CD4-positive, alpha-beta T cell (primary cell): ENCODE data around the gene NUFIP1. TPM values are rescaled to one million over a fixed set of nuclear protein-coding genes. Genes with fewer than 3 reads are reported as not detected.

Source experiments
- ATAC-seq: fragments of 200-7000 bp; cut with Tn5 transposase; one replicate; pipeline ENCODE4 v1.10.0; 2022; ENCODE audit warnings: mild to moderate bottlenecking; ENCODE audit not compliant: poor library complexity
- CTCF ChIA-PET: fragments of 350-600 bp; sonication (Branson Sonifier 250); formaldehyde crosslinking; loops from one replicate; lab custom pipeline; 2021; ENCODE audit warnings: antibody characterized with exemption, inconsistent platforms; lab: Charles Lee
- POLR2A ChIA-PET: fragments of 350-600 bp; sonication (Branson Sonifier 250); formaldehyde crosslinking; loops from one replicate; lab custom pipeline; 2021; ENCODE audit warnings: antibody characterized with exemption, inconsistent platforms; lab: Charles Lee
- DNase-seq, 14 experiments: peaks; one replicate each; pipeline ENCODE4 v3.0.0-alpha.2; 2013 to 2020; ENCODE audit warnings: mixed read lengths in 2 of 14
- H3K27ac ChIP-seq, 2 donors: one replicate each; pipeline versions ENCODE4 v1.5.1 to v1.7.0; 2013; ENCODE audit warnings: low read length in 2 of 2, low read depth in 1 of 2, mild to moderate bottlenecking in 1 of 2
- H3K27me3 ChIP-seq, 2 experiments: 1 replicate in 1 of 2; 2 replicates in 1 of 2; pipeline versions ENCODE4 v1.6.1 to v1.7.0; 2013; ENCODE audit warnings: low read length in 2 of 2, control low read depth in 1 of 2, mild to moderate bottlenecking in 1 of 2, moderate library complexity in 1 of 2; ENCODE audit not compliant: insufficient read depth in 2 of 2, control insufficient read depth in 1 of 2
- H3K36me3 ChIP-seq: one replicate; pipeline ENCODE4 v1.6.1; 2013; ENCODE audit warnings: low read length, control low read depth; ENCODE audit not compliant: insufficient read depth
- H3K4me1 ChIP-seq: one replicate; pipeline ENCODE4 v1.6.1; 2013; ENCODE audit warnings: low read length, control low read depth; ENCODE audit not compliant: insufficient read depth
- H3K4me3 ChIP-seq: one replicate; pipeline ENCODE4 v1.5.1; 2013; ENCODE audit warnings: mild to moderate bottlenecking, low read length, moderate library complexity
- H3K9me3 ChIP-seq, 2 experiments: 1 replicate in 1 of 2; 2 replicates in 1 of 2; pipeline versions ENCODE4 v1.6.1 to v1.7.0; 2013; ENCODE audit warnings: low read length in 2 of 2, mild to moderate bottlenecking in 2 of 2, control low read depth in 1 of 2, moderate library complexity in 1 of 2; ENCODE audit not compliant: control insufficient read depth in 1 of 2, insufficient read depth in 1 of 2
- H3K27ac Mint-ChIP-seq: one replicate; pipeline ENCODE4 v1.8.0; 2020; ENCODE audit warnings: mixed read lengths
- H3K27me3 Mint-ChIP-seq: one replicate; pipeline ENCODE4 v1.8.0; 2021; ENCODE audit warnings: mixed read lengths
- H3K36me3 Mint-ChIP-seq: one replicate; pipeline ENCODE4 v1.8.0; 2021; ENCODE audit warnings: low read depth, mixed read lengths
- H3K4me1 Mint-ChIP-seq: one replicate; pipeline ENCODE4 v1.8.0; 2021; ENCODE audit warnings: low read depth, mixed read lengths
- H3K4me3 Mint-ChIP-seq: one replicate; pipeline ENCODE4 v1.8.0; 2020; ENCODE audit warnings: mild to moderate bottlenecking, mixed read lengths
- H3K9me3 Mint-ChIP-seq: one replicate; pipeline ENCODE4 v1.8.0; 2020; ENCODE audit warnings: mixed read lengths
- intact Hi-C, 2 experiments: fragments of 100-400 bp; cut with DNase I in 1 of 2; cut with micrococcal nuclease in 1 of 2; formaldehyde crosslinking; loops; one replicate each; pipeline versions ENCODE4 v1.15.1 to v1.9.0; 2023 to 2025; cut with DNase I, micrococcal nuclease
- total RNA-seq, 174 experiments: library from RNA in 2 of 174; stranded (reverse) in 2 of 174; gene quantifications; one replicate each; pipeline ENCODE4 v1.2.3 and lab custom pipeline; 2021 to 2026
- TF ChIP-seq, protein P1 (sequence below): fragments of 200-600 bp; IDR thresholded peaks from one replicate; pipeline ENCODE4 v1.8.0; 2022; ENCODE audit warnings: antibody characterized with exemption, mild to moderate bottlenecking

NUFIP1 gene
- total RNA-seq, 2 experiments from 2014 or later, result 4.3 to 4.4 TPM

DNA sequence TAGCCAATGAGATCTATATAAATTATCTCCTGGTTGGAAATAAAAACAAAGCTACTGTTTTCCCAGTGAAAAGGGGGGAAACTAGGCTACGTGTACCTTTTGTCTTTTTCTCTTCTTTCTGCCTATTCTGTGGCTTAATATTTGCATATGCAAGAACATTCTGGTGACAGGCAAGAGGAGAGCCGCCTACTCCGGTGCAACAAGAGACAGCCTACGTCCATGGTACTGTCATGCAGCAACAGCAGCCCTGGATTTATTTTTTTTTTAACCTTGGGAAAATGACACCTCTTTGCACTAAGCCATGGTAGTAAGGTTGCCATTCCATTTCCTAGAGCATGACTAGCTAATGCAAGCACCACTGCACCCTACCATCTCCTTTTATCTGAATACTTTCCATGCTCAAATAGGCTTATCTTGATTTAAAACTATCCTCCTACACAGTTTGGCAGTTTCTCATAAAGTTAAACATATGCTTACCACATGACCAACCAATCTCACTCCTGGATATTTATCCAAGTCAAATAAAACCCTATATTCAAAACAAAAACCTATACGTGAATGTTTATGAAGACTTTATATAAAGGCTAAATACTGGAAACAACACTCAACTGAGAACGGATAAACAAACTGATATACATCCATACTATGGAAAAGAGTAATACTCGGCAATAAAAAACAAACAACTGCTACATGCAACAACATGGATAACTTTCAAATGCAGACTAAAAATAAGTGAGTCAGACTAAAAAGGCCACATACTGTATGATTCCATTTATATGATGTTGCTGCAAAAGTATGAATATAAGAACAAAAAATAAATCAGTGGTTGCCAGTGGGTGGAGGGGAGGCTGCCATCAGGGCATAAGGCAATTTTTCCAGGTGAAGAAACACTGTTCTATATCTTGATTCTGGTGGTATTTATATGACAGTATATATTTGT, 17.3 kb downstream of the NUFIP1 start:
- POLR2A ChIA-PET, result no interaction called here
- no peak overlapping the region for H3K4me3 Mint-ChIP-seq

DNA sequence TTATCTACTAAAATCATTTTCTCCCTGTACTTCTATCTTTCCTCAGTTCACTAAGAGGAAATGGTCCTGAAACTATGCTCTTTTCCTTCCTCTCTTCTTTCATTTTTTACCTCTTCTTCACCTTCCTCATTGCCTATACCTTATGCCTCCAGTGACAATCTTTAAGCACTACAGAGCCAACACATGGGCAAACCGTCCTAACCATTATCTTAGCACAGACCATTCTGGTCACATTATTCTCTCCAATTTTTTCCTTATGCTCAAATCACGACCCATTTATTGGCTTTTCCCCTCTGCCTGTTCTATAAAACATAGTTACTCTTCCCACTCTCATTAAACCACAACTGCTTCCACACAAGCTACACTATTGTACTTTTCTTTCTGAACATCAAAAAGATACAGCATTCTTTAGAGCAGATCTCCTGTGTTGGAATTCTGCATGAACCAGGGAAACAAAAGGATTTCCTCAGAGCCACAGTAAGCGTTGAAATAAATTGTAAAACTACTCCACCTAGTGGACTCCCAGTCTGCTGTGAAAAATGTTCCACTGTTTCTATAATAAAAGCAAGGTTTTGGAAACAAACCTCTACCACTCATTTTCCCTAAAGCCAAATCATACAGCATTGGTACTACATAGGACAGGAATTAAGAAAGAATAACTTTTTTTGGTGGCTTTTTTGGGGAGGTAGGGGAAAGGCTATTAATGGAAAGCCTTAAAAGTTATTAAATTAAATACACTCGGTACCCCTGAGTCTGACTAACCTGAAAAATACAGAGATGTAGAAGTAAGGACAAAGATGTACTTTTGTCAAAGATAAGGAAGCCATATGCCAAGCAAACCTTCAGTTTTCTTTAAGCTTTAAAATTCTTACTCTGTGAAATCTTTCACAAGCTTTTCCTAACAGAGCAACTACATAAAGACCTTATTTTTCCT, 19.5 kb downstream of the NUFIP1 start:
- POLR2A ChIA-PET, result interaction anchor here (1.1 kb wide), 1 partner anchor 51 kb away, joined by 3 read pairs; no protein-coding TSS in a partner anchor
- ATAC-seq (no peak), DNase-seq (peak in 4 of 14 experiments; percentile 5 to 47 (median 42))
- TF ChIP-seq, protein P1, sequence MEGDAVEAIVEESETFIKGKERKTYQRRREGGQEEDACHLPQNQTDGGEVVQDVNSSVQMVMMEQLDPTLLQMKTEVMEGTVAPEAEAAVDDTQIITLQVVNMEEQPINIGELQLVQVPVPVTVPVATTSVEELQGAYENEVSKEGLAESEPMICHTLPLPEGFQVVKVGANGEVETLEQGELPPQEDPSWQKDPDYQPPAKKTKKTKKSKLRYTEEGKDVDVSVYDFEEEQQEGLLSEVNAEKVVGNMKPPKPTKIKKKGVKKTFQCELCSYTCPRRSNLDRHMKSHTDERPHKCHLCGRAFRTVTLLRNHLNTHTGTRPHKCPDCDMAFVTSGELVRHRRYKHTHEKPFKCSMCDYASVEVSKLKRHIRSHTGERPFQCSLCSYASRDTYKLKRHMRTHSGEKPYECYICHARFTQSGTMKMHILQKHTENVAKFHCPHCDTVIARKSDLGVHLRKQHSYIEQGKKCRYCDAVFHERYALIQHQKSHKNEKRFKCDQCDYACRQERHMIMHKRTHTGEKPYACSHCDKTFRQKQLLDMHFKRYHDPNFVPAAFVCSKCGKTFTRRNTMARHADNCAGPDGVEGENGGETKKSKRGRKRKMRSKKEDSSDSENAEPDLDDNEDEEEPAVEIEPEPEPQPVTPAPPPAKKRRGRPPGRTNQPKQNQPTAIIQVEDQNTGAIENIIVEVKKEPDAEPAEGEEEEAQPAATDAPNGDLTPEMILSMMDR, result peak; percentile 66
- Mint-ChIP-seq H3K4me1 (no peaks in the 10 kb centered on the region), H3K9me3 (no peaks in the 10 kb centered on the region), H3K27me3 (no peaks in the 10 kb centered on the region), H3K27ac (no peak overlapping the region), H3K36me3 (peaks cover 30% of the 10 kb centered on the region), H3K4me3 (no peak overlapping the region)
- Histone ChIP-seq H3K27me3 (no peaks in the 10 kb centered on the region), H3K9me3 (no peaks in the 10 kb centered on the region), H3K4me3 (no peak overlapping the region), H3K4me1 (no peaks in the 10 kb centered on the region), H3K27ac (no peak overlapping the region), H3K36me3 (peaks cover 14% of the 10 kb centered on the region)
- CTCF ChIA-PET, result interaction anchor here (1.2 kb wide), 1 partner anchor 486 kb away, joined by 3 read pairs; no protein-coding TSS in a partner anchor
- intact Hi-C loops, result loop anchor here (1.0 to 5.0 kb wide), 3 partner anchors 53 to 1063 kb away; no protein-coding TSS in a partner anchor

More for the DNA sequence above, 17.3 kb downstream of the NUFIP1 start:
- Histone ChIP-seq H3K4me1 (no peaks in the 10 kb centered on the region), H3K4me3 (no peak overlapping the region), H3K9me3 (no peaks in the 10 kb centered on the region), H3K27me3 (no peaks in the 10 kb centered on the region), H3K36me3 (peaks cover 17% of the 10 kb centered on the region), H3K27ac (no peak overlapping the region)
- Mint-ChIP-seq H3K4me1 (no peaks in the 10 kb centered on the region), H3K27me3 (no peaks in the 10 kb centered on the region), H3K9me3 (no peaks in the 10 kb centered on the region), H3K27ac (no peak overlapping the region), H3K36me3 (peaks cover 16% of the 10 kb centered on the region)
- intact Hi-C loops, result loop anchor here (5.0 kb wide), 2 partner anchors 55 to 1065 kb away; no protein-coding TSS in a partner anchor
- DNase-seq (no peak), ATAC-seq (no peak)
- TF ChIP-seq, protein P1, result no peak
- CTCF ChIA-PET, result no interaction called here

DNA sequence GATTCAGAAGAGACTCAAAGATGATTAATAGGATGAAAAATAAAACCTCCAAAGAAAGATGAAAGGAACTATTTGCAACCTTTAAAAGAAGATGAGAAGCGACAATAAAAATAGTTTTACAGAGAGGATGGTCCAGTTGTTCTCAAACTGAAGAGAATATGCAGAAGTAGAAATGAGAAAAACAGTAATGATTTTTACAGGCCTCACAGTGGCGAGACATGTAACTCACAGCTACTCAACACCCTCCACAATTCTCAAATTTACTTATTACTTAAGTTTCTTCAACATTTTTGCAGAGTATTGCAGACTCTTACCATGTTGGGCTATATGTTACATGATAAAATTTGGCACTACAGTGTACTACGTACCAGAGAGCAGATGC, 20.8 kb downstream of the NUFIP1 start:
- Mint-ChIP-seq H3K4me3 (no peak overlapping the region), H3K4me1 (no peaks in the 10 kb centered on the region), H3K27ac (no peak overlapping the region), H3K36me3 (peaks cover 44% of the 10 kb centered on the region), H3K9me3 (no peaks in the 10 kb centered on the region), H3K27me3 (no peaks in the 10 kb centered on the region)
- no peaks in the 10 kb centered on the region for H3K9me3 ChIP-seq
- H3K36me3 ChIP-seq, result peaks cover 22% of the 10 kb centered on the region
- H3K27ac ChIP-seq, result no peak overlapping the region
- no peaks in the 10 kb centered on the region for H3K27me3 ChIP-seq
- DNase-seq (no peak), ATAC-seq (no peak)
- POLR2A ChIA-PET, result no interaction called here
- CTCF ChIA-PET, result no interaction called here
- no peak overlapping the region for H3K4me3 ChIP-seq
- TF ChIP-seq, protein P1, result no peak
- H3K4me1 ChIP-seq, result no peaks in the 10 kb centered on the region
- intact Hi-C loops, result no loop called here
